Measurements from ENCODE around the gene HDAC2.
"Not testable (repeated sequence)": the region's sequence is repeated elsewhere in the genome, so short reads cannot be mapped to it uniquely, and the experiment has no call there.

HDAC2 gene

GRCh38 chr6:113971741-113972140, 793 bp upstream of the HDAC2 start:
- peak; percentile 5 for DNase-seq (ENCODE audit: low spot score)

DNA sequence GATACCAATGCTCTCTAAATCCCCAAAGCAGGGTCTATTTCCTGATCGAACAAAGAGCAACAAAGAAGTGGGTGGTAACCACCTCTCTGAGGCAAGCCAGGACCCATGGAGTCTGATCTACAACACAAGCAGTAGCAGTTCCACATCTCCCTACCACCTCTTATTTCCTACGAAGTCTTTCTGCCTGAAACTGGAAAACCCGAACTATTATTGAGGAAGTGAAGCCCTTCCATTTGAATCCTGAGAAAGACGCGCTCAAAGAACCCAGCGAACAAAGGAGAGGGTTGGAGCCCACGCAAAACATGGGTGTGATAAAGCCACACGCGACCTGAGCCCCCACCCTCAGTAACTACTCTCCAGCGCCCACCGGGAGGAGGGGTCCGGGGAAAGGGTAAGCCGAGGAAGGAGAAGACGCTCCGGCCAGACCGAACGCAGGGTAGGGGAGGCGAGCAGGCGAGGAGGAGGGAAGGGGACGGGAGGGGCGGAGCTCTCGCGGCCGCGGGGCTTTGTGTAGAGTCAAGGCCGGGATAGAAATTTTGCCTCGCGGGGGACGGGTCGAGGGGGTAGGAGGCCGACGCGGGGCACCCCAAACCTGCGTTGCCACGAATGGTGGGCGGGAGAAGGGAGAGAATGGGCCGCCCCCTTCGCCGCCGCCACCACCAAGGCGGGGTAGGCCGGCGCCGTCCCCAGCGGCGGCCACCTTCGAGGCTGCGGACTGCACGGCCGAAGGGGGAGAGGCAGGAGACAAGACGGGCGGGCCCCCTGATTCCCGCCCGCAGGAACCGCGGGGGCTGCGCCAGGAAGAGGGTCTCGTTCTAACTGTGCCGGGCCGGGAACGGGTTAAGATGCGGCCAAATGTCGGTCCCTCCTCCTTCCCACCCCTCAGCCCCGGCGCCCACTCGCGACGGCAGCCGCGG, 802 bp downstream of the HDAC2 start:
- DNase-seq (ENCODE audit: low spot score), result peak; percentile 11

- no peak for DNase-seq (ENCODE audit: low spot score)
These were observed 2.5 kb downstream of the HDAC2 start for GRCh38 chr6:113968472-113968871.

GRCh38 chr6:113967777-113968176, 3.2 kb downstream of the HDAC2 start:
- DNase-seq (ENCODE audit: low spot score), result no peak

GRCh38 chr6:113960795-113961194, 10.2 kb downstream of the HDAC2 start:
- DNase-seq (ENCODE audit: low spot score), result no peak

GRCh38 chr6:113959235-113959634, 11.7 kb downstream of the HDAC2 start:
- no peak for DNase-seq (ENCODE audit: low spot score)

DNA sequence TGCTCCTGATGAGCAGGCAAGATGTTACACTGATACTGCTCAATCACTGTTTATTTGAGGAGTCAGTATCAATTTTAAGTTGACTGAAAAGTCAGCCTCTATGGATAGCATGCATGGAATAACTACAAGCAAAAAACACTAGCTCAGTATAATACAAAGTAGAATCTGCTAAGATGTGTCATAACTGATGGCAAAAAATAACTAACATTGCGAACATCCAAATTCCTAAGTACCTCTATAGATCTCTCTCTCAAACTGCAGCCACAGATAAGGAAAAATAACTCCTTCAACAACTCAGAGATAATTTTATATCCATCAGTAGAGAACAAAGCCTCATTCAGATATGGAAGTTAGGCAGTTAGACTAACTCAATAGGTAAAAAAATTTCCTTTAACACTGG, 16.3 kb downstream of the HDAC2 start:
- no peak for DNase-seq (ENCODE audit: low spot score)

- DNase-seq (ENCODE audit: low spot score), result no peak
These were observed 17.6 kb downstream of the HDAC2 start for GRCh38 chr6:113953346-113953745.

DNA sequence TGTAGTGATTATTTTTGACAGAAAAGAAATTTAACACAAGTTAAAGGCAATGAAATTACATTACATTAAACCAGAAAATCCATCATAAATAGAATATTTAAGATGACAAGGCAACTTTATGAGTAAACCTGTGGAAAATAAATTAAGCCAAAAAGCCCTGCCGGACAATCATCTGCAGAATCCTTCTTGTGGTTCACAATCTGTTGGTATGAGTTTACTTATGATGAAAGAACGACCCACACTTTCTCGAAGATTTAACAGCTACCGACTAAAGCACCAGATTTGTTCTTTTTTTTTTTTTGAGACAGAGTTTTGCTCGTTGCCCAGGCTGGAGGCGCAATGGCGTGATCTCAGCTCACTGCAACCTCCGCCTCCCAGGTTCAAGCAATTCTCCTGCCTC, 21.4 kb downstream of the HDAC2 start:
- DNase-seq (ENCODE audit: low spot score), result no peak

- no peak for DNase-seq (ENCODE audit: low spot score)
These were observed 26.2 kb downstream of the HDAC2 start for GRCh38 chr6:113944701-113945100.

GRCh38 chr6:113939825-113940224, 31.1 kb downstream of the HDAC2 start:
- DNase-seq (ENCODE audit: low spot score), result no peak

GRCh38 chr6:113936093-113936934, 34.6 kb downstream of the HDAC2 start:
- DNase-seq (ENCODE audit: low spot score), result peak; percentile 41

DNA sequence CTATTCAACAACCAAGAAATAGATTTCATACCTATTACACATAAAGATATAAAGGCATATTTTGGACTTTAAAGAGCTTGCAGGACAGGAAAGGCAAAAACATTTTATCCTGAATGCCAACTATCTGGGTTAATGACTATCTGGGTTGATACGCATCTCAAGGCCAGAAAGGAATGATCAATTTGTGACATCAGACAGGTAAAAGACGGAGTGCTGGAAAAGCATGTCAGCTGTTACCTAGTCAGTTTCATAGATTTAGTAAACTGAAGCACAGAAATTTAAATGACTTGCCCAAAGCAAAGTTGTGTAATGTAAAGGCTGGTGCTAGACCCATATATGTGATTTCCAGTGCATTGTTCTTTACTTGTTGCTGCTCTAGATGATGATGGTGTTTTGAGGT, 36.8 kb downstream of the HDAC2 start:
- no peak for DNase-seq (ENCODE audit: low spot score)

- not testable (repeated sequence) for DNase-seq (ENCODE audit: low spot score)
These were observed 39.0 kb downstream of the HDAC2 start for GRCh38 chr6:113931907-113932306.

GRCh38 chr6:113930183-113930582, 40.8 kb downstream of the HDAC2 start:
- no peak for DNase-seq (ENCODE audit: low spot score)

- no peak for DNase-seq (ENCODE audit: low spot score)
These were observed 43.9 kb downstream of the HDAC2 start for GRCh38 chr6:113927001-113927400.

DNA sequence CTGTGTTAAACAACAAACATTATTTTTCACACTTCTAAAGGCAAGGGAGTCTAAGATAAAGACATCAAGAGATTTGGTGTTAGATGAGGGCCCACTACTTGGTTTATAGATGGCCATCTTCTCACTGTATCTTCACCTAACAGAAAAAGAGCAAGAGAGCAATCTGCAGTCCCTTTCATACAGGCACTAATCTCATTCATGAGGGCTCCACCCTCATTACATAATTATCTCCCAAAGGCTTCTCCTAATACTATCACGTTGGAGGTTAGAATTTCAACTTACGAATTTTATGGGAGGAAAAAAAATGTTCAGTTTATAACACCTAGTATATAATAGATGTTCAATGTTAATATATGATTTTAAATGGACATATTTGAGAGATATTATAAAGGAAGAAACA, 45.6 kb downstream of the HDAC2 start:
- DNase-seq (ENCODE audit: low spot score), result no peak

DNA sequence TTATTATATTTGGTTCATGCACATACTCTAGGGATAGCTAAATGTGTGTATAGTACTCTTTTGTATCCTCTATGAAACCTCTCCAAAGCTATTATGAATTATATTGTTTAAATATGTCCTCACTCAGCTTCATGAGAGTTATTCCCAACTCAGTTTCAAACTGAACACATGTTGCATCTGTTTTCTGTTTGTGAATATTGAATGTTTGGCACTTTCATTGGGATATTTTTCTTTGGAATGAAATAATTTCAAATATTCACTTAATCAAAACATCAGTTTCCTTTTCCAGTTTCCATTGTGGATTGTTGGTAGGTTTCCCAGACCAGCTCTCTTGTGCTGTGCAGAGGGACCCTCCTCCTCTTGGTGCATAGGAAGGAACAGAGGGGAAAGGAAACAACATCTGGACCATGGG, 46.6 kb downstream of the HDAC2 start:
- no peak for DNase-seq (ENCODE audit: low spot score)

DNA sequence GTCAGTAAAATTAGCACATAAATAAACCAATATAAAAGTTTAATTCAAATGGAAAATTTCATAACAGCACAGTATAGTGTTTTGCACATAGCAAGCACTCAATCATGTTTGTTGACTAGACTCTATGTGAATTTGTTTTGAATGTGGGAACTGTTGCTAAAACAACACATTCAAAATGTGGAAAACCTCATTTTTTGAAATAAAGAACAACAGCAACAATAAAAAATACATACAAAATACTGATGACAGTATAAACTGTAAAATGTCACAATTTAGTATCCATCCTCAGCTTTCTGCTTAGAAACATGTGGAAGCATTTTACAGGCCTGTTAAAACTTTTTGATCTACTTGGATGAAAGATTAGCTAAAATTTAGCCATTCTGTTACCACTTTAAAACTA, 47.4 kb downstream of the HDAC2 start:
- no peak for DNase-seq (ENCODE audit: low spot score)

DNA sequence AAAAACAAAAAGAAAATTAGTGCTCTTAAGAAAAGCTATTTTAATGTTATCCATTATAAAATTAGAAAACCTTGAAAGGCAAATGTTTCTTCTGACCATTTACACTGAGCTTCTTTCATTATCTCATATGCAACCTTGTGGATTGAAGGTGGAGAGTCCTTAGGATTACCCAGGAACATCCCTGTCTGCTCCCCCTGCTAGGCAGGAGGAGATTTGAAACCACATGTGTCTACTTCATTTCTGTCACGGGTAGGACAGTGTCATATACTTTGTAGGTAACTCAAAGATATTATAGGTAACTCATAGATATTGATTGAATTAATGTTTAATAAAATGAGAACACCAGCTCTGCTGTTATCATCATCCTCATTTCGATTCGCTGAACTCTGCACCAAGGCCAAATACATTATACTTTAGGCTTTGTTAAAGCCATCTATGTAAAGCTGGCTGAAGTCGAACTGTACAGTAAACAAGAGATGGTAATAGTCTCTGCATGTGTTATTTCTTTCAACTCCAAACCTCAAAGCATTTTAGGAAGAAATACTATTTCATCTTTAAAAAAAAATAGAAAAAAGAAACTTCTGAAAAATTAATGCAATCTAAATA, 49.5 kb downstream of the HDAC2 start:
- DNase-seq (ENCODE audit: low spot score), result no peak

GRCh38 chr6:113920663-113921267, 50.2 kb downstream of the HDAC2 start:
- no peak for DNase-seq (ENCODE audit: low spot score)

DNA sequence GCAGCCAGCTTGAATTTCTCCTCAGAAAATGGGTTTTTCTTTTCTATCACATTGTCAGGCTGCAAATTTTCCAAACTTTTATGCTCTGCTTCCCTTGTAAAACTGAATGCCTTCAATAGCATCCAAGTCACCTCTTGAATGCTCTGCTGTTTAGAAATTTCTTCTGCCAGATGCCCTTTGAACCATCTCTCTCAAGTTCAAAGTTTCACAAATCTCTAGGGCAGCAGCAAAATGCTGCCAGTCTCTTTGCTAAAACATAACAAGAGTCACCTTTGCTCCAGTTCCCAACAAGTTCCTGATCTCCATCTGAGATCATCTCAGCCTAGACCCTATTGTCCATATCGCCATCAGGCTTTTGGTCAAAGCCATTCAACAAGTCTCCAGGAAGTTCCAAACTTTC, 60.7 kb downstream of the HDAC2 start:
- DNase-seq (ENCODE audit: low spot score), result not testable (repeated sequence)

Data from SW480 (cell line).